AG09319 (cell line): ENCODE data around the gene CMKLR1.

ENCODE experiments used
- DNase-seq: peaks from one replicate; pipeline ENCODE4 v3.0.0-alpha.2; 2010; ENCODE audit warnings: low read depth; ENCODE audit errors: extremely low read depth
- CTCF ChIP-seq: IDR thresholded peaks from 2 replicates; pipeline ENCODE4 v1.5.1; 2011; ENCODE audit warnings: low read depth, mild to moderate bottlenecking, inconsistent platforms, low read length, moderate library complexity

Gene CMKLR1

GRCh38 chr12:108352591-108352990 is 13.5 kb upstream of the CMKLR1 start:
- DNase-seq, result no peak
- no peak for TF ChIP-seq CTCF

- DNase-seq, result no peak
- no peak for TF ChIP-seq CTCF
Measured at GRCh38 chr12:108350511-108350910, 11.4 kb upstream of the CMKLR1 start.

GRCh38 chr12:108349278-108349688 is 10.2 kb upstream of the CMKLR1 start:
- TF ChIP-seq CTCF, result no peak
- no peak for DNase-seq

GRCh38 chr12:108348842-108349241 is 9.7 kb upstream of the CMKLR1 start:
- no peak for TF ChIP-seq CTCF
- no peak for DNase-seq

- TF ChIP-seq CTCF, result no peak
- no peak for DNase-seq
Measured at GRCh38 chr12:108346727-108347710, 7.9 kb upstream of the CMKLR1 start.

GRCh38 chr12:108345716-108346633 is 6.9 kb upstream of the CMKLR1 start:
- TF ChIP-seq CTCF, result no peak
- no peak for DNase-seq

GRCh38 chr12:108342985-108343384 is 3.9 kb upstream of the CMKLR1 start:
- TF ChIP-seq CTCF, result peak; percentile 12
- DNase-seq, result peak; percentile 79
